Loucy (cell line): ENCODE measurements around the gene PAK3.

Experiments used
- CTCF ChIP-seq: fragments of 200-600 bp; sonication (generic); conservative IDR thresholded peaks from 2 replicates; pipeline ENCODE4 v1.5.1; 2014; ENCODE audit warnings: mild to moderate bottlenecking, antibody characterized with exemption, low read length
- EZH2phosphoT487 ChIP-seq: fragments of 200-600 bp; IDR thresholded peaks from 2 replicates; pipeline ENCODE4 v1.6.1; 2018; ENCODE audit warnings: antibody characterized with exemption, mild to moderate bottlenecking, moderate library complexity, borderline replicate concordance

GRCh38 chrX:111191598-111191997, 95.6 kb downstream of the PAK3 start:
- TF ChIP-seq CTCF: no peak
- no peak for TF ChIP-seq EZH2phosphoT487
